OCI-LY1 (cell line): ENCODE data around the gene TMEM233.

Experiments
- H2AFZ ChIP-seq: fragments of 200-600 bp; sonication (generic), shearing (Covaris generic); 2 replicates; pipeline ENCODE4 v1.6.0; 2014; ENCODE audit warnings: antibody characterized with exemption, mild to moderate bottlenecking, low read length
- H3F3A ChIP-seq: fragments of 200-600 bp; sonication (generic), shearing (Covaris generic); 2 replicates; pipeline ENCODE4 v1.6.0; 2014; ENCODE audit warnings: mild to moderate bottlenecking, antibody characterized with exemption, low read length, moderate library complexity; ENCODE audit not compliant: insufficient read depth
- H3K27ac ChIP-seq: fragments of 200-600 bp; sonication (generic); 2 replicates; pipeline ENCODE4 v1.5.1; 2014; ENCODE audit warnings: low read length, mixed run types, mild to moderate bottlenecking, low read depth; ENCODE audit not compliant: poor library complexity, severe bottlenecking
- H3K27me3 ChIP-seq: fragments of 200-600 bp; sonication (generic); 2 replicates; pipeline ENCODE4 v1.6.0; 2014; ENCODE audit warnings: antibody characterized with exemption, mild to moderate bottlenecking, low read length, moderate library complexity; ENCODE audit not compliant: insufficient read depth
- H3K36me3 ChIP-seq: fragments of 200-600 bp; sonication (generic); 2 replicates; pipeline ENCODE4 v1.6.1; 2014; ENCODE audit warnings: mild to moderate bottlenecking, antibody characterized with exemption, low read length, moderate library complexity, mixed read lengths; ENCODE audit not compliant: insufficient read depth
- H3K4me1 ChIP-seq: fragments of 200-600 bp; sonication (generic); 2 replicates; pipeline ENCODE4 v1.5.1; 2014; ENCODE audit warnings: mild to moderate bottlenecking, low read length, moderate library complexity; ENCODE audit not compliant: insufficient read depth, severe bottlenecking
- H3K4me2 ChIP-seq: fragments of 200-600 bp; sonication (generic), shearing (Covaris generic); 2 replicates; pipeline ENCODE4 v1.6.1; 2014; ENCODE audit warnings: low read length
- H3K4me3 ChIP-seq: fragments of 200-600 bp; sonication (generic); 2 replicates; pipeline ENCODE4 v1.5.1; 2014; ENCODE audit warnings: low read length, low read depth, mild to moderate bottlenecking, mixed read lengths; ENCODE audit not compliant: poor library complexity, severe bottlenecking
- H3K79me2 ChIP-seq: fragments of 200-600 bp; shearing (Covaris generic); 2 replicates; pipeline ENCODE4 v1.6.1; 2016; ENCODE audit warnings: mixed run types, low read length, mixed read lengths; ENCODE audit not compliant: insufficient read depth
- H3K9ac ChIP-seq: fragments of 200-600 bp; sonication (generic), shearing (Covaris generic); 2 replicates; pipeline ENCODE4 v1.6.1; 2014; ENCODE audit warnings: mild to moderate bottlenecking, low read length, mixed read lengths
- H3K9me2 ChIP-seq: fragments of 200-600 bp; sonication (generic), shearing (Covaris generic); 2 replicates; pipeline ENCODE4 v1.6.1; 2014; ENCODE audit warnings: low read depth, mild to moderate bottlenecking, low read length, mixed read lengths
- H3K9me3 ChIP-seq: fragments of 200-600 bp; shearing (Covaris generic); 2 replicates; pipeline ENCODE4 v1.6.1; 2014; ENCODE audit warnings: low read length, mixed read lengths
- H4K20me1 ChIP-seq: fragments of 200-600 bp; sonication (generic), shearing (Covaris generic); 2 replicates; pipeline ENCODE4 v1.6.0; 2016; ENCODE audit warnings: mild to moderate bottlenecking, low read length; ENCODE audit not compliant: insufficient read depth
- EZH2 ChIP-seq: fragments of 200-600 bp; sonication (generic), shearing (Covaris generic); IDR thresholded peaks from 2 replicates; pipeline ENCODE4 v1.8.0; 2017; ENCODE audit warnings: borderline replicate concordance, mixed run types, mild to moderate bottlenecking, antibody characterized with exemption, low read length, moderate library complexity, mixed read lengths
- TF ChIP-seq, protein P1 (sequence below): fragments of 200-600 bp; sonication (generic), shearing (Covaris generic); IDR thresholded peaks from 2 replicates; pipeline ENCODE4 v1.5.1; 2017; ENCODE audit warnings: mild to moderate bottlenecking, antibody characterized with exemption, low read length, moderate library complexity, mixed read lengths

Gene TMEM233

DNA sequence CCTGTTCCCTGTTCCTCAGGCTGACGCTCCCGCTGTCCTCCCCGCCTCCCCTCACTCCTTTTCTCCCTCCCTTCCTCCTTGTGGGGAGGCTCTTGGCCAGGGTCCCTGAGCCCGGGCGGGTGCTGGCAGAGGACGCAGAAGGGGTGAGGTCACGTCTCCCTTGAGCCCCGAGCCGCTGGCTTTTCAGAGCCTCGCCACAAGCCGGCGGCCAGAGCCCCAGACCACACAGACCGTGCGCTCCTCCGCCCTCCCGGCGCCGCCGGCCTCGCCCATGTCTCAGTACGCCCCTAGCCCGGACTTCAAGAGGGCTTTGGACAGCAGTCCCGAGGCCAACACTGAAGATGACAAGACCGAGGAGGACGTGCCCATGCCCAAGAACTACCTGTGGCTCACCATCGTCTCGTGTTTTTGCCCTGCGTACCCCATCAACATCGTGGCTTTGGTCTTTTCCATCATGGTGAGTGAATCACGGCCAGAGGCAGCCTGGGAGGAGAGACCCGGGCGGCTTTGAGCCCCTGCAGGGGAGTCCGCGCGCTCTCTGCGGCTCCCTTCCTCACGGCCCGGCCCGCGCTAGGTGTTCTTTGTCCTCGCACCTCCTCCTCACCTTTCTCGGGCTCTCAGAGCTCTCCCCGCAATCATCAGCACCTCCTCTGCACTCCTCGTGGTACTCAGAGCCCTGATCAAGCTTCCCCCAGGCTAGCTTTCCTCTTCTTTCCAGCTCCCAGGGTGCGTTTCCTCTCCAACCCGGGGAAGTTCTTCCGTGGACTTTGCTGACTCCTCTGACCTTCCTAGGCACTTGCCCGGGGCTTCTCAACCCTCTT is at the start of gene TMEM233:
Gene TMEM233, plus strand, starts transcription at position 197 of the 821 bp plus-strand sequence. Its CDS starts 75 bp downstream, at position 272.
- Histone ChIP-seq H3F3A (no peaks in the 10 kb centered on the region), H3K27ac (no peak within 1 kb of the TSS), H3K27me3 (no peaks in the 10 kb centered on the region), H4K20me1 (no peaks in the 10 kb centered on the region), H3K4me2 (no peak within 1 kb of the TSS), H3K9ac (no peak within 1 kb of the TSS), H3K79me2 (no peaks in the 10 kb centered on the region), H3K9me2 (no peaks in the 10 kb centered on the region), H3K4me1 (no peaks in the 10 kb centered on the region), H3K4me3 (no peak within 1 kb of the TSS), H2AFZ (no peak within 1 kb of the TSS), H3K36me3 (no peaks in the 10 kb centered on the region), H3K9me3 (no peaks in the 10 kb centered on the region)
- TF ChIP-seq, protein P1, sequence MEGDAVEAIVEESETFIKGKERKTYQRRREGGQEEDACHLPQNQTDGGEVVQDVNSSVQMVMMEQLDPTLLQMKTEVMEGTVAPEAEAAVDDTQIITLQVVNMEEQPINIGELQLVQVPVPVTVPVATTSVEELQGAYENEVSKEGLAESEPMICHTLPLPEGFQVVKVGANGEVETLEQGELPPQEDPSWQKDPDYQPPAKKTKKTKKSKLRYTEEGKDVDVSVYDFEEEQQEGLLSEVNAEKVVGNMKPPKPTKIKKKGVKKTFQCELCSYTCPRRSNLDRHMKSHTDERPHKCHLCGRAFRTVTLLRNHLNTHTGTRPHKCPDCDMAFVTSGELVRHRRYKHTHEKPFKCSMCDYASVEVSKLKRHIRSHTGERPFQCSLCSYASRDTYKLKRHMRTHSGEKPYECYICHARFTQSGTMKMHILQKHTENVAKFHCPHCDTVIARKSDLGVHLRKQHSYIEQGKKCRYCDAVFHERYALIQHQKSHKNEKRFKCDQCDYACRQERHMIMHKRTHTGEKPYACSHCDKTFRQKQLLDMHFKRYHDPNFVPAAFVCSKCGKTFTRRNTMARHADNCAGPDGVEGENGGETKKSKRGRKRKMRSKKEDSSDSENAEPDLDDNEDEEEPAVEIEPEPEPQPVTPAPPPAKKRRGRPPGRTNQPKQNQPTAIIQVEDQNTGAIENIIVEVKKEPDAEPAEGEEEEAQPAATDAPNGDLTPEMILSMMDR: no peak
- no peak for TF ChIP-seq EZH2

DNA sequence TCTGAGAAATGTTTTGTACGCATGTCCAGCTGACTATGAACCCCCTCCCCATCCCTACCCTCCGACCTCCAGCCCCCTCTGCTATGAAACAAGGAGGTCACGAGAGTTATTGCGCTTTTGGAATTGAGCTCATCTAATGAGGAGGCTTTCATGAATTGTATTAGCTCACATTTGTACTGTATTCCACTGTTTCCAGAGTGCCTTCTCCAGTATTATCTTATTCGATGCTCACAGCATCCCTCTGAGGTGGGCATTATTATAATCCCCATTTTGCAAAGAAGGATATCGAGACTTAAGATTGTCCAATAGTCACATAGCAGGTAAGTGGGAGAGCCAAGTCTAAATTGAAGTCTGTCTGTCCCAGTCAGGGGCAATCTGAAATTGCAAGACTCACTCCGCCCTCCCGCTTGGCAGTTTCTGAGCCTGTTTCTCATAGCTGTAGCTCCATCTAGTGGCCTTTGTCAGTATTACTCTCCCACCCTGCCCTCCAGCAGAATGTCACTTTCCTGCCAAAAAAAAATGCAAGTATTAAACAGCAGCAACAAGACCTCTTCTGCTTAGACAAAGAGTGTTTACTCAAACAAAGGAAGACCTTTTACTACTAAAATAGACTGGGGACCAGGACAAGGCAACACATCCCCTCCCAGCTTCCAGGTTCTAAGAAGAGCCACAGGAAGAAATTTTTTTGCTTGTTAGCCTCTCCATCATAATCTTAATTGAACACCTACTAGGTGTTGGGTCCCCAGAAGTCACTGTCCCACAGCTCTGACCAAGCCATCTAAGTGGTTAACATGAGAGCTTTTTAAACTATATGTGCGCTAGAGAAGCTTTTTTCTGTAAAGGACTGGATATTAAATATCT is 48.6 kb upstream of the TMEM233 start:
- H3K27ac ChIP-seq: no peak overlapping the region
- no peaks in the 10 kb centered on the region for H3F3A ChIP-seq
- H4K20me1 ChIP-seq: no peaks in the 10 kb centered on the region
- H3K9ac ChIP-seq: no peak overlapping the region
- H3K27me3 ChIP-seq: no peaks in the 10 kb centered on the region
- no peak overlapping the region for H3K4me2 ChIP-seq
- H3K36me3 ChIP-seq: no peaks in the 10 kb centered on the region
- no peaks in the 10 kb centered on the region for H3K9me3 ChIP-seq
- no peak overlapping the region for H2AFZ ChIP-seq
- H3K4me3 ChIP-seq: no peak overlapping the region
- no peaks in the 10 kb centered on the region for H3K9me2 ChIP-seq
- no peaks in the 10 kb centered on the region for H3K4me1 ChIP-seq
- H3K79me2 ChIP-seq: no peaks in the 10 kb centered on the region
- no peak for TF ChIP-seq EZH2
- TF ChIP-seq, protein P1: peak; percentile 85

DNA sequence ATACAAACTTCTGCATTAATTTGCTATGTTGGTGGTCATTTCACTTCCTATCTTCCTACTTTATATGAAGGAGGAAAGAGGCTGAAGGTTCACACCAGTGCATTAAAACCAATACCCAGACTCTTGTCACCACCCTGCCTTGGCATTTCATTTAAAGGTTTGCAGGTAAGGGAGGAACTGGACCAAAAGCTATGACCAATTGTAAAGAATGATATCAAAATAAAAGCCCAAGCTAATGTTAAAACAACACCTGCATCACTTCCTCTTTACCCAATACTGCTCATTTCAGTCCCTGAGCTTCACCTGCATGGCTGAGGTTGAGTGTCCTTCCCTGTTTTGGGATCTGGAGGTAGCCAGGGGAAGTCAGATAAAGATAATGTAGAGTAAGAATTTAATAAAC is 47.2 kb upstream of the TMEM233 start:
- Histone ChIP-seq H3K9ac (no peak overlapping the region), H3F3A (no peaks in the 10 kb centered on the region), H3K9me3 (no peaks in the 10 kb centered on the region), H3K27ac (no peak overlapping the region), H3K4me1 (no peaks in the 10 kb centered on the region), H3K4me2 (no peak overlapping the region), H3K27me3 (no peaks in the 10 kb centered on the region), H3K9me2 (no peaks in the 10 kb centered on the region), H4K20me1 (no peaks in the 10 kb centered on the region), H3K36me3 (no peaks in the 10 kb centered on the region), H3K79me2 (no peaks in the 10 kb centered on the region), H2AFZ (no peak overlapping the region), H3K4me3 (no peak overlapping the region)
- TF ChIP-seq EZH2: no peak
- TF ChIP-seq, protein P1: no peak
